ENCODE data around the gene DUSP22. TPM values are rescaled to one million over a fixed set of nuclear protein-coding genes. Genes with fewer than 3 reads are reported as not detected.

The DUSP22 gene
- total and polyA plus RNA-seq, 9 of the 15 experiments (the other 6 are each of a cell fraction or from before 2014, with no cell fraction given), result 9.3 to 19.4 (median 11.8) TPM

- TF ChIP-seq, protein P1, sequence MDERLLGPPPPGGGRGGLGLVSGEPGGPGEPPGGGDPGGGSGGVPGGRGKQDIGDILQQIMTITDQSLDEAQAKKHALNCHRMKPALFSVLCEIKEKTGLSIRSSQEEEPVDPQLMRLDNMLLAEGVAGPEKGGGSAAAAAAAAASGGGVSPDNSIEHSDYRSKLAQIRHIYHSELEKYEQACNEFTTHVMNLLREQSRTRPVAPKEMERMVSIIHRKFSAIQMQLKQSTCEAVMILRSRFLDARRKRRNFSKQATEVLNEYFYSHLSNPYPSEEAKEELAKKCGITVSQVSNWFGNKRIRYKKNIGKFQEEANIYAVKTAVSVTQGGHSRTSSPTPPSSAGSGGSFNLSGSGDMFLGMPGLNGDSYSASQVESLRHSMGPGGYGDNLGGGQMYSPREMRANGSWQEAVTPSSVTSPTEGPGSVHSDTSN (CRISPR knock-in tag; IDR thresholded peaks at IDR 0.05; ENCODE audit: low read depth), result no peak
- TF ChIP-seq, protein P1 (tag; conservative IDR thresholded peaks at IDR 0.05; ENCODE audit: low read depth), result peak; percentile 59; the same call in 1 of the 2 replicates
- TF ChIP-seq, protein P2, sequence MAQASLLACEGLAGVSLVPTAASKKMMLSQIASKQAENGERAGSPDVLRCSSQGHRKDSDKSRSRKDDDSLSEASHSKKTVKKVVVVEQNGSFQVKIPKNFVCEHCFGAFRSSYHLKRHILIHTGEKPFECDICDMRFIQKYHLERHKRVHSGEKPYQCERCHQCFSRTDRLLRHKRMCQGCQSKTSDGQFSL (CRISPR knock-in tag; IDR thresholded peaks at IDR 0.05), result 0 out of 2 replicates have a peak, but pooled peaks have one; percentile 76
- TF ChIP-seq, protein P2 (tag; IDR thresholded peaks at IDR 0.05), result no peak
- TF ChIP-seq LEF1 (IDR thresholded peaks at IDR 0.05), result peak; percentile 46; the same call in 1 of the 2 replicates
- TF ChIP-seq EP300 (IDR thresholded peaks at IDR 0.05; ENCODE audit: low read length), result peak; percentile 75
- TF ChIP-seq TBL1XR1 (IDR thresholded peaks at IDR 0.05; ENCODE audit: low read length in 2 of 2), result peak in 1 of 2 experiments; percentile 90; a peak in 2 of 4 replicates
- peak; percentile 63 for TF ChIP-seq ETV1 (tag; conservative IDR thresholded peaks at IDR 0.05; ENCODE audit: low read depth)
- peak; percentile 45 for TF ChIP-seq L3MBTL2 (IDR thresholded peaks at IDR 0.05)
- no peak for TF ChIP-seq HDGF (IDR thresholded peaks at IDR 0.05)
- TF ChIP-seq DDX20 (tag; IDR thresholded peaks at IDR 0.05; ENCODE audit: low read depth), result no peak
- TF ChIP-seq HDAC1 (IDR thresholded peaks at IDR 0.05), result peak in 1 of 2 experiments; percentile 68; a peak in 1 of 4 replicates
- TF ChIP-seq, protein P3, sequence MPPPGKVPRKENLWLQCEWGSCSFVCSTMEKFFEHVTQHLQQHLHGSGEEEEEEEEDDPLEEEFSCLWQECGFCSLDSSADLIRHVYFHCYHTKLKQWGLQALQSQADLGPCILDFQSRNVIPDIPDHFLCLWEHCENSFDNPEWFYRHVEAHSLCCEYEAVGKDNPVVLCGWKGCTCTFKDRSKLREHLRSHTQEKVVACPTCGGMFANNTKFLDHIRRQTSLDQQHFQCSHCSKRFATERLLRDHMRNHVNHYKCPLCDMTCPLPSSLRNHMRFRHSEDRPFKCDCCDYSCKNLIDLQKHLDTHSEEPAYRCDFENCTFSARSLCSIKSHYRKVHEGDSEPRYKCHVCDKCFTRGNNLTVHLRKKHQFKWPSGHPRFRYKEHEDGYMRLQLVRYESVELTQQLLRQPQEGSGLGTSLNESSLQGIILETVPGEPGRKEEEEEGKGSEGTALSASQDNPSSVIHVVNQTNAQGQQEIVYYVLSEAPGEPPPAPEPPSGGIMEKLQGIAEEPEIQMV (tag; conservative IDR thresholded peaks at IDR 0.05; ENCODE audit: low read depth), result no peak
- no peak for TF ChIP-seq ZNF239 (CRISPR knock-in tag; IDR thresholded peaks at IDR 0.05)
- TF ChIP-seq TAF7 (tag; IDR thresholded peaks at IDR 0.05), result peak; percentile 18; the same call in 1 of the 2 replicates
- no peak for TF ChIP-seq ATF1 (CRISPR knock-in tag; IDR thresholded peaks at IDR 0.05)
- TF ChIP-seq ATF1 (tag; IDR thresholded peaks at IDR 0.05), result peak; percentile 55
- peak; percentile 86 for TF ChIP-seq ARID1B (IDR thresholded peaks at IDR 0.05)
Observed at GRCh38 chr6:340991-341827, 48.9 kb downstream of the DUSP22 start (continued).
